Stimulated activated CD8-positive, alpha-beta memory T cell treated with anti-CD3 and anti-CD28 coated beads, Interleukin-15, amount 100 ng/mL, for 1 hour (primary cell): Measurements from ENCODE around the gene CYP3A7.
"Not testable (repeated sequence)": the region's sequence is repeated elsewhere in the genome, so short reads cannot be mapped to it uniquely, and the experiment has no call there.

Source experiments
- DNase-seq: peaks from one replicate; pipeline ENCODE4 v3.0.0-alpha.2; 2020; ENCODE audit warnings: low read depth

Gene CYP3A7

DNA sequence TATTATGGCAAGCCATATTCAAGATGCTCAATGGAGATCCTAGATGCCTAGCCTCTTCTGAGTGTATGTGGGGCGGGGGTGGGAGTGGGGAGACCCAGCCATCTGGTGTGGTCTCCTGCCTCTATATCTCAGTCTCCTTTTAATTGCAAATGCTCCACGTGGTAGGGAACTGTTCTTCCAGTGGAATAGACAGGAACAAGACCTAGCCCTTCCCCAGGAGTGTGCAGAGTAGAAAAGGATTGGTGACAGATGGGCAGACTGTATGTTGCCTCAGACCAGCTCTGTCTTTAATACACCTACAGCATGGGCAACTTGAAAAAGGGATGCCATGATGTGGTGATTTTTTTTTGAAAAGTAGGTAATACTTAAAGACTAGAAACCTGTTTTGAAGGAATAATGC is 67.8 kb downstream of the CYP3A7 start:
- DNase-seq: no peak

DNA sequence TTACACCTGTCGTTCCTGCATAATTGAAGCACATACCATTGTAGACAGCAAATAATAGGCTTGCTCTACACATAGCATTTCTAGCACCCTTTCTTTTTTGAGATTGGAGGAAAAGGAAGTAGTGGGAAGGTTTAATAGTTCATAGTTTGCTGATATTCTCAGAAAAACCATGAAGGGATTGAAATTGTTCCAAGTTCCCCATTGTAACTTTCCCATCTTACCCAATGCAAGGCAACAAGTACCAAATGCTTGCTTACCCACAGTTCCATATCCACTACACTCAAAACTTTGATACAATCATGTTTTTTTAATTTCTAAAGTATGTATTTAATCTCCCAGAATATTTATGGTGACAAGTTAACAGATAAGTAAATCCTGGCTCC is 69.0 kb downstream of the CYP3A7 start:
- DNase-seq: no peak

DNA sequence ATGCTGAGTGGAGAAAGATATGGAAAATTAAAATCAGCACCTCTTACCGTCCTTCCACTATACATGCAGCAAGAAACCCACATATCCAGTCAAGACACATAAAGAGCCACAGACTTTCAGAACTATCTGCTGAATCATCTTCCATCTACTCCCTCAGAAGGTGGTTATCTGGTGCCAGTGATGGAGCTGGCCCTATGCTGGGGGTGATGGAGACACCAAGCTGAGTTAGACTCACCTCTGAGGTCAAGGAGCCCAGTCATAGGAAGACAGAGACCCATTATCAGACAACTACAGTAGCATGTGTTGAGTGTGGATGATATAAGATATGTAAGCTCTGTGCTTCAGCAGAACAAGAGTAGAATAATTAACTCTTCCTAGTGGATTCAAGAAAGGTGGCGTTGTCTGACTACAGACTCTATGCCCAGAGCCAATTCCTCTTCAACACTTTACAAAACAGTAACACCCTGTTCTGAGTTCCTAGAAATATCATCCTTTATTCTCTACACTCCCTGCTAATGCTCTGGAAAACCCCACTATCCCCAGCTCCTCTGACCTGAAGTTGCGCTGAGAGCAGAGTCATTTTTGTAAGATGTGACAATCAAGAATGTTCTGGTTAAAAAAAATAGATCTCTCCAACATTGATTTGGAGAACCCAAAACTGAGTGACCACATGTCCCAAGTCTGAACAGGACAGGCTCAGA is 69.5 kb downstream of the CYP3A7 start:
- DNase-seq: no peak

DNA sequence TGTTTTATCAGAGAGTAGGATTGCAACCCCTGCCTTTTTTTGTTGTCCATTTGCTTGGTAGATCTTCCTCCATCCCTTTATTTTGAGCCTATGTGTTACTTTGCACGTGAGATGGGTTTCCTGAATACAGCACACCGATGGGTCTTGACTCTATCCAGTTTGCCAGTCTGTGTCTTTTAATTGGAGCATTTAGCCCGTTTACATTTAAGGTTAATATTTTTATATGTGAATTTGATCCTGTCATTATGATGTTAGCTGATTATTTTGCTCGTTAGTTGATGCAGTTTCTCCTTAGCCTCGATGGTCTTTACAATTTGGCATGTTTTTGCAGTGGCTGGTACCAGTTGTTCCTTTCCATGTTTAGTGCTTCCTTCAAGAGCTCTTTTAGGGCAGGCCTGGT is 77.1 kb downstream of the CYP3A7 start:
- not testable (repeated sequence) for DNase-seq
